ENCODE measurements around the gene RGL2.
A peak's percentile ranks its signal among the peaks of the same experiment; 100 is the strongest.
"Not testable (repeated sequence)": the region's sequence is repeated elsewhere in the genome, so short reads cannot be mapped to it uniquely, and the experiment has no call there.

The RGL2 gene

DNA sequence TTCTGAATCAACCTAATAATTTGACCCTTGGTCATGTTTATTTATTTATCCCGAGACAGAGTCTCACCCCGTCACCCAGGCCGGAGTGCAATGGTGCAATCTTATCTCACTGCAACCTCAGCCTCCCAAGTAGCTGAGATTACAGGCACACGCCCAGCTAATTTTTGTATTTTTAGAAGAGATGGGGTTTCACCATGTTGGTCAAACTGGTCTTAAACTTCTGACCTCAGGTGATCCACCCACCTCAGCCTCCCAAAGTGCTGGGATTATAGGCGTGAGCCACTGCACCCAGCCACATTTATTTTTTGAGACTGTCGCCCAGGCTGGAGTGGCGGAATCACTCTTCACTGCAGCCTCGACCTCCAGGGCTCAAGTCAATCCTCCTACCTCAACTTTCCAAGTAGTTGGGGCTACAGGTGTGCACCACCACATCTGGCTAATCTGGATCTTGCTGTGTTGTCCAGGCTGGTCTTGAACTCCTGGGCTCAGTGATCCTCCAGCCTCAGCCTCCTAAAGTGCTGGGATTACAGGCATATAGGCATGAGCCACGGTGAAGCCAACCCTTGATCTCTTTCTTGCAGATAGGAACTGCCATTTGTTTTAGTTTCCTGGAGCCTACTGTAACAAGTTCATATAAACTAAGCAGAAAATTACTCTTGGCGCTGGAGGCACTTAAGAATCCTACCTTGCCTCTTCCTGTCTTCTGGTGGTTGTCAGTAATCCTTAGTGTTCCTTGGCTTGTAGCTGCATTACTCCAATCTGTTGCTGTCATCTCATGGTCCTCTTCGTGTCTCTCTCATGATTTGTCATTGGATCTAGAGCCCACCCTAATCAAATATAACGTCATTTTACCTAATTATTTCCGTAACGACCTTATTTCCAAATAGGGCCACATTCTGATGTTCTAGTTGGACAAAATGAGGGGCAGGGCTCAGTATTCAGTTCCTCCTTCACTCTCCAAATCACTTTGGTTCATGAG lies 24.5 kb downstream of the RGL2 start:
- DNase-seq (ENCODE audit: low read depth in 2 of 2), result no peak

DNA sequence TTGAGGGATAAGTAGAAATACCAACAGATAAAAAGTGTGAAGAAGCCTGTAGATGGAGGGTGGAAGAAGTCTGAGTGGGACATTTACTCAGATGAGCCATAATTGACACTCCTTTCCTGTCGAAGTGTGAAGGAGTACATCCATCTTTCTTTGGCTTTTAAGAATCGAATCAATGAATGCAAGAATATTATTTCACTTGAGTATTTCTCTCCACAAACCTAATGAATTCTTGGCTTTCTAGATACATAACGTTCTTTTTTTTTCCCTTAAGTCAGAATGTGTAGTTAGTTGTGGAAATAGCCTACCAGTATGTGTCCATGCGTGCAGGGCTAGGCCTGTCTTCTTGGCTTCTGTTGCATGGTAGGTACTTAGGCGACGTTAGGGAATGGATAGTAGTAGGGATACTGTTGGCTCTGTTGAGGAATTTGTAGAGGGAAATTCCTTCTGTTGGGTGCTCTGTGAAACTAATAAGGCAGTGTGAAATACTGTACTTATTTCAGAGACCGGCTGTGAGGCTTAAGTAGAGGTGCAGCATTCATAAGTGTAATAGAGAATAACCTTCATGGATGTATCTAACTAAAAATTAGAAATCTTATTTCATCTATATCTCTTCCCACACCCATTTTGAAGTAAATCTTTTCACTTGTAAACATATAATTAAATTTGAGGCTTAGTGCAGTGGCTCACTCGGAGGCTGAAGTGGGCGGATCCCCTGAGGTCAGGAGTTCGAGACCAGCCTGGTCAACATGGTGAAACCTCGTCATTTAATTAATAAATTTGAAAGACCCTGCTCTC lies 25.4 kb downstream of the RGL2 start:
- DNase-seq (ENCODE audit: low read depth in 2 of 2), result no peak

- DNase-seq (ENCODE audit: low read depth in 2 of 2), result no peak
Measured at GRCh38 chr6:33272275-33273128, 26.2 kb downstream of the RGL2 start.

- peak; percentile 98 for DNase-seq (ENCODE audit: low read depth in 2 of 2)
Measured at GRCh38 chr6:33271468-33272274, 27.1 kb downstream of the RGL2 start, which contains the start of the genes RPS18 and VPS52. Gene RPS18 (plus strand): TSS chr6:33272075. CDS start chr6:33272120, 45 bp downstream. Gene VPS52 (minus strand): TSS chr6:33271876. CDS start chr6:33271675, 201 bp downstream.

DNA sequence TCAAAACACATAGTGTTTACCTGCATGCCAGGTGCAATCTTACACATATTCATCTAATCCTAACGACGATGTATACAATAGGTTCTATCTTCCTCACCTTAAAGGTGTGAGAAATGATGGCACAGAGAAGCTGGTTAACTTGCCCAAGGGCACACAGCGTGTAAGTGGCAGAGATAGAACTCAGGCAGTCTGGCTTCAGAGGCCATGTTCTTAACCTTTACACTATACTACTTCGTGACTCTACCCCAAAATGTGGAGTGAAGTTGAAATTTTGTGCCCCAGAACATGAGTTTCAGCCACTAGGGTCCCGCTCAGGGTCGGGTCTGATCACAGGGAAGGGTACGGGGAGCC lies 27.6 kb downstream of the RGL2 start:
- no peak for DNase-seq (ENCODE audit: low read depth in 2 of 2)

DNA sequence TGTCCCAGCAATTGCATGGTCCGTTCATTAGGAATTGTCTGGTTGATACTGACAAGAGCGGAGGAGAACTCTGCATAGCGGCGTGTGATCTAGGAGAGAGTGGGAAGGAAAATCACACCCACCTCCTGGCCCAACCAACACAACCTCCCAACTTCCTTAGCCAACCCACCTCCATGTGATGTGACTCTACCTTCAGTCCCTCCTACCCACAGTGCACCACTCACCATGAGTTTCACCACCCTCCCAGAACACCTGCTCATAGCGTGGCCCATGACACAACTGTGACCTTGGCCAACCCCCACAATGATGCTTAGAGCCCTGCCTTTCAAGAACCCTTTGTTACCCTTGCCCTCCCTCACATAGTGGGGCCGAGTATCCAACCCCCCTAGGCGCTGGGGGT lies 34.7 kb downstream of the RGL2 start:
- DNase-seq (ENCODE audit: low read depth in 2 of 2), result no peak

DNA sequence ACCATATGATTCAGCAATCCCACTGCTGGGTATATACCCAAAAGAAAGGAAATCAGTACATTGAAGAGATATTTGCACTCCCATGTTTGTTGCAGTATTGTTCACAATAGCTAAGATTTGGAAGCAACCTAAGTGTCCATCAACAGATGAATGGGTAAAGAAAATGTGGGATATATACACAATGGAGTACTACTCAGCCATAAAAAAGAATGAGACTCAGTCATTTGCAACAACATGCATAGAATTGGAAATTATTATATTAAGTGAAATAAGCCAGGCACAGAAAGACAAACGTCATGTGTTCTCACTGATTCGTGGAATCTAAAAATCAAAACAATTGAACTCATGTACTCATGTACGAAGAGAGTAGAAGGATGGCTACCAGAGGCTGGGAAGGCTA lies 36.3 kb downstream of the RGL2 start:
- DNase-seq (ENCODE audit: low read depth in 2 of 2), result not testable (repeated sequence)

GRCh38 chr6:33259032-33259431 lies 39.7 kb downstream of the RGL2 start:
- no peak for DNase-seq (ENCODE audit: low read depth in 2 of 2)

DNA sequence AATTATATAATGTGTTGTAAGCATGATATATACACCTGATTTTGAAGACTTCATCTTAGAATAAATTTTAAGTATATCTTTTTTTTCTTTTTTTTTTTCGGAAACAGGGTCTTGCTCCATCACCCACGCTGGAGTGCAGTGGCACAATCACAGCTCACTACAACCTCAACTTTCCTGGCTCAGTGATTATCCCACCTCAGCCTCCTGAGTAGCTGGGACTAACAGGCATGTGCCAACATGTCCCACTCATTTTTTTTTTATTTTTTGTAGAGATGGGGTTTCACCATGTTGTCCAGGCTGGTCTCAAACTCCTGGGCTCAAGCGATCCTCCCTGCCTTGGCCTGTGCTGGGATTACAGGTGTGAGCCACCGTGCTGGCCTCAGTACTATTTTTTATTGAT lies 44.2 kb downstream of the RGL2 start:
- no peak for DNase-seq (ENCODE audit: low read depth in 2 of 2)

- peak in 1 of 2 experiments; percentile 37 for DNase-seq (ENCODE audit: low read depth in 2 of 2)
Measured at GRCh38 chr6:33252759-33253158, 46.0 kb downstream of the RGL2 start.

DNA sequence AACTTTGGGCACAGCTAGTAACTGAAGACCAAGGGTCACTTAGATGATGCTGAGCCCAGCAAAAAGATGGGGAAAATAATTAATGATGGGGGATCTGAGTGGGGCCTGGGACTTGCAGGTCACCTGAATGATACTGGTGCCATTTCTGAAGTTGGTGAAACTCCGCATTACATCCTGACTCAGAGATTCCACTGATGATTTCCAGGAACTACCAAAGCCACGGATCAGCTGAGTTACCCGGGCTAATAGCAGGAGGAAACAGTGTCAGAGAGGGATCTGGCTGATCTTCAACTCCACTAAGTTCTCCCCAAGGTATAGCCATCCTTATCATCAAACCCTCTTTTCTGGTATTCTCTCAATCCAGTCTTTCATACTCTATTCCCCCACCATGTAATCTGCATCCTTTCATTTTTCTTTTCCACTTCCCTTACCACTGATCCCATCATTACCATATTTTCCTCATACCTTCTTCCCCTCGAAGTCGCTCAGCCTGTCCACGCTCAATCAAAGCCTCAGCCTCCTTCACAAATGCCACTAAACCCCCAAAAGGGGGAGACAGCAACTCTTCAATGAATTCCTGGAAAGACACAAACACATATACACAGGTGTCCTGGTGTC lies 47.2 kb downstream of the RGL2 start:
- DNase-seq (ENCODE audit: low read depth in 2 of 2), result no peak

- no peak for DNase-seq (ENCODE audit: low read depth in 2 of 2)
Measured at GRCh38 chr6:33250731-33251130, 48.0 kb downstream of the RGL2 start.

GRCh38 chr6:33249732-33250630 lies 48.8 kb downstream of the RGL2 start:
- no peak for DNase-seq (ENCODE audit: low read depth in 2 of 2)

DNA sequence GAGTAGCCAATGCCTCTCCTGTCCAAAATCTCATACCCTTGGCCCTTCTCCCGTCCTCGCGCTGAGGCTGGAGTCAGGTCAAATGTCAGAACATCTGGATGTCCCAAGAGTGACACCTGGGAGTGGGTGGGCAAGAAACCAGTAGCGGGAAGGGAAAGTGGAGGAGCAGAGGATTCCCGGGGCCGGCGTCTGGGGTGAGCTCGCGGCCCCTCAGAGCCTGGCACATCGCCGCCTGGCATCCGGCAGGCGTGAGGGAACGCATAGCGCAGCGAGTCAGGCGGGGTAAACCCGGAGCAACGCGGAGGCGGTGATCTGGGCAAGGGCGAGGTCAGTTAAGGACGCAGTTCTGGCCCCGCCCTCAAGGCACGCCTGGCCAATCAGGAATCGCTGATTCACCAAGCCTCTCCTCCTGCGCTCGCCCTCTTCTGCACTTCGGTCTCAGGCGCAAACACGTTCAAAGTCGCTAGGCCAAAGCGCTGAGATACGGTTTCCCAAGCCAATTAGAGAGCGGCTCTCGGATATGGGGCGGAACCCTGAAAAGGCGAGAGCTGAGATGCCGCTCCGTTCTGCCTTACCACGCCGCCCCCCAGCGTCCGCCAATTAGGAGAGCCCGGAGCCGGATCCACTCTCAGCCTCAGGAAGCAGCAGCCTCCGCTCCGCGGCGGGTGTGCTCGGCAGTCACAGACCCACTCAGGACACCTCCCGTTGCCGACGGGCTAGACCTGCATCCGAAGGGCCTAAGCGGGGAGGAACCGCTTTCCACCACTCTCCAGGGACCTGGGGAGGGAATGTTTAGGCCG lies 49.6 kb downstream of the RGL2 start:
- DNase-seq (ENCODE audit: low read depth in 2 of 2), result peak; percentile 98 to 99

DNA sequence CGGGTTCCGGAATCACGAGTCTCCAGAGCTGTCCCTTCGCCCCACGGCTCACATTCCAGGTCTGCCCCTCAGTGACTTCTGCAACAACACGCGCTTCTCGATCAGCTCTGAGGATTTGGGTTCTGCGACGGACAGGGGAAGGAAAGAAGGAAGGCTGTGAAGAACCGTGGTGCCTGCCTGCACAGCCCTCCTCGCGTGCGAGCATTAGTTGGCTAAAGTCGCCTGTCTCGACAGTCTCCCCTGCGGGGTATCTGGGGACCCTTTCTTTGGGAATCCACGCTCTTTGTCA lies 50.2 kb downstream of the RGL2 start:
- DNase-seq (ENCODE audit: low read depth in 2 of 2), result no peak

DNA sequence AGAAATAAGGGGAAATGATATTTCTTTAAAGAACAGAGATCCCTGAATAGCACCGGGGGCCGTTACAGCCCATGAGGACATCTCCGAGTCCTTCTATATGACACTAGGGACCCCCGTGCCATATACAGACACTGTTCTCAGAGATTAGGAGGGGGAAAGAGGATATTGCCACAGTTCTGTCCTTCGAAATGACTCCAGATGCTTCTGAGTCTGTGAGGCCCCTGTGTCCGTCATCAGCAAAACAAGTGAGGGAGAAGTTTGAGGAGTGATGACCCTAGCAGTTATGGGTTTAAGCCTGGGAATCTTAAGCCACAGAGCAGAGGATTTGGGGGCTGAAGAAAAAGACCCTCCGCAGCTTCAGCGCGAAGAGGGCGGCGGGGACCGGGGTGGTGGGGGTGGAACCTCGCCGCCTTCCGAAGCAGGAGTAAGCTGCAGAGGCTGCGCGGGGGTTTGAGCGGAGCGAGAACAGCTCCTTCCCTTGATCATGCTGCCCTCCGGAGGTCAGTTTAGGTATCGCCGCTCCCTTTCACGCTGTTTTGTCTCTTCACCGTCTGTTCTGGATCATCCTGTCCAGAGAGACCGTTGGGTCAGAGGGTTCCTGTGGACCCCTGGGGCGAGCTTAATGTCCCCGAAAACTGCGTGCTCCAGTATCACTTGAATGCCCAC lies 50.6 kb downstream of the RGL2 start:
- peak; percentile 53 to 65 for DNase-seq (ENCODE audit: low read depth in 2 of 2)

GRCh38 chr6:33243476-33243875 lies 55.3 kb downstream of the RGL2 start:
- DNase-seq (ENCODE audit: low read depth in 2 of 2), result no peak

GRCh38 chr6:33241968-33242367 lies 56.8 kb downstream of the RGL2 start:
- no peak for DNase-seq (ENCODE audit: low read depth in 2 of 2)
